IPS-15b (cell line): ENCODE data around the gene TUBA3D.
"Not testable (repeated sequence)": the region's sequence is repeated elsewhere in the genome, so short reads cannot be mapped to it uniquely, and the experiment has no call there.

ENCODE experiments used
- H3K27me3 ChIP-seq: one replicate; pipeline ENCODE4 v1.6.1; 2013; ENCODE audit warnings: low read length; ENCODE audit not compliant: control insufficient read depth, insufficient read depth
- H3K36me3 ChIP-seq: one replicate; pipeline ENCODE4 v1.6.1; 2013; ENCODE audit warnings: low read length; ENCODE audit not compliant: control insufficient read depth, insufficient read depth
- H3K4me1 ChIP-seq: one replicate; pipeline ENCODE4 v1.6.1; 2013; ENCODE audit warnings: mild to moderate bottlenecking, low read length; ENCODE audit not compliant: control insufficient read depth, insufficient read depth
- H3K4me3 ChIP-seq: one replicate; pipeline ENCODE4 v1.5.1; 2013; ENCODE audit warnings: low read depth, low read length
- H3K9ac ChIP-seq: one replicate; pipeline ENCODE4 v1.6.1; 2013; ENCODE audit warnings: low read depth, mild to moderate bottlenecking, low read length
- H3K9me3 ChIP-seq: one replicate; pipeline ENCODE4 v1.6.1; 2013; ENCODE audit warnings: mild to moderate bottlenecking, low read length; ENCODE audit not compliant: control insufficient read depth, insufficient read depth

The TUBA3D gene

DNA sequence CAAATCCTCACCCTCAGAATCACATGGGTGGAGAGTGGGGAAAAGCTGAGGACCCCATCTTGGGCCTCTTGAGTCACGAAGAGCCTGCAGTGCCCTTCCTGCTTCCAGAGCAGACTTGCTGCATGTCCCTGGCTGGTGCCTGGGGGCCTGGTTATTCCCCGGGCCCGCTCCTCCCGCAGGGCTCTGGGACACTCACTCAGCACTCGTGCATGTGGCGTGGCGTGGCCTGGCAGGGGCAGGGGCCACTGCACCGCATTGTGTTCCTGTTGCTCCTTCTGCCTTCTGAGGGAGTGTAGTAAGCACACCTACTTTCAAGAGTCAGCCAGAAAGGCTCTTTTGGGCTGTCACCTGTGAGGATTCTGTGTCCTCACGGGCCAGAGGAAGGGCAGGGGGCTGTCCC is 33.7 kb downstream of the TUBA3D start:
- Histone ChIP-seq H3K9me3 (no peaks in the 10 kb centered on the region), H3K4me3 (no peak overlapping the region), H3K4me1 (no peaks in the 10 kb centered on the region), H3K36me3 (peaks cover 31% of the 10 kb centered on the region), H3K9ac (no peak overlapping the region), H3K27me3 (no peaks in the 10 kb centered on the region)

- not testable (repeated sequence) for H3K4me1 ChIP-seq, H3K9ac ChIP-seq, H3K9me3 ChIP-seq, H3K4me3 ChIP-seq, H3K27me3 ChIP-seq
- peaks cover 32% of the 10 kb centered on the region for H3K36me3 ChIP-seq
Measured at GRCh38 chr2:131511291-131511968, 35.5 kb downstream of the TUBA3D start.

DNA sequence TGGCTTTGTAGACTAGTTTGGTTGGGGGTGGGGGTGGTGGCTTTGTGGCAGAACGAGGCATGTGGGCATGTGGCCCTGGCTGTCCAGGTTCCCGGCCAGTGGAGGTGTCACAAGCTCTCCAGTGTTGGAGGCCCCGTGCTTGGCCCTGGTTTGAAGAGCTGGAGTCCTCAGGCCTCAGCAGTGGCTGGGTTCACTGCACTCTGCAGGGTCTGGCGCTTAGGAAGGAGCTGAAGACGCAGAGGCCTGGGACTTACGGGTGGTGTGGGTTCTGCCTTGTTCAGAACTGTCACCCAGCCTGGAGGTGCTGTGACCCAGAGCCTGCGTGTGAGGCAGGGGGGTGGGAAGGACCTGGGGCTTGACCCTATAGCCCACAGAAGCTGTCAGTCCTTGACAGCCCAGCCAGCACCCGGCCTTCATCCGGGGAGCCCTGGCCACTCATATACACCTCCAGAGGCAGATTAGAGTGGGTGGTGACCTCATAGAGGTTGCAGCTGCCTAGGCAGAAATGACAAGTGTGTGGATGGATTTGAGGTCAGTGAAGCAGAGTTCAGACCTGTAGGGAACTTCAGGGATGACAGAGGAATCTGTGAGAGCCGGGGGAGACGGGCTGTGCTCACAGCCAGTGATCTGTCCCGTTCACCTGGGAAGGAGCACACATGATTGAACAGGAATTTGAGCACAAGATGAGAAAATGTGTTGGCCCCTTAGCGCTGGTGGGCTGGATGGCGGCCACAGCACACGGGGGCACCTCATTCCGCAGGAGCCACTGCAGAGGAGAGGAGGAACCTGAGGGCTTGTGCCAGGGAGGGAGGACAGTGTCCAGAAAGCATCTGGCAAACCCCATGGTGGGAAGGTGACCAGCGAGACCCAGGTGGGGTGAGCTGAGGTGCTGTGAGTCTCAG is 36.3 kb downstream of the TUBA3D start:
- H3K36me3 ChIP-seq: peaks cover 36% of the 10 kb centered on the region
- not testable (repeated sequence) for H3K9ac ChIP-seq

GRCh38 chr2:131514408-131515166 is 38.7 kb downstream of the TUBA3D start:
- peaks cover 40% of the 10 kb centered on the region for H3K36me3 ChIP-seq
- H3K27me3 ChIP-seq, H3K9me3 ChIP-seq, H3K4me1 ChIP-seq, H3K4me3 ChIP-seq, H3K9ac ChIP-seq: not testable (repeated sequence)

More for the DNA sequence above, 36.3 kb downstream of the TUBA3D start:
- H3K4me1 ChIP-seq, H3K4me3 ChIP-seq, H3K9me3 ChIP-seq, H3K27me3 ChIP-seq: not testable (repeated sequence)

GRCh38 chr2:131515235-131515634 is 39.3 kb downstream of the TUBA3D start:
- not testable (repeated sequence) for H3K4me1 ChIP-seq, H3K4me3 ChIP-seq, H3K9me3 ChIP-seq, H3K9ac ChIP-seq, H3K27me3 ChIP-seq
- H3K36me3 ChIP-seq: peaks cover 34% of the 10 kb centered on the region

- Histone ChIP-seq H3K9ac (no peak overlapping the region), H3K4me1 (no peaks in the 10 kb centered on the region), H3K36me3 (peaks cover 37% of the 10 kb centered on the region), H3K9me3 (no peaks in the 10 kb centered on the region), H3K27me3 (no peaks in the 10 kb centered on the region), H3K4me3 (no peak overlapping the region)
Measured at GRCh38 chr2:131516011-131516410, 40.1 kb downstream of the TUBA3D start.

DNA sequence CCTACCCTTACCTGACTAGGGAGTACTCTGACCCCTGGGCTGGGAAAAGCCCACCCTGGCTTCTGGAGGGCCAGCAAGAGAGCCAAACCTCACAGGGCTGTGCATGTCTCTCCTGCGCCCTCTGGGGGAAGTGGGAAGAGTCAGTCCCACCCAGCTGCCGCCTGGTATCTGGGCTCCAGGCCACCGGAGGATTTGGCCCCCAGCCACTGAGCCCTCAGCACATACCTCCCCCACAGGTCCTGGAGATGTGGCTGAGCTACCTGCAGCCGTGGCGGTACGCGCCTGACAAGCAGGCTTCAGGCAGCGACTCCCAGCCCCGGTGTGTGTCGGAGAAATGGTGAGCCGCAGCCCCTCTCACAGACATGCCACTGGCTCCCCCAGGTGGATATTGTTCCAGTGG is 40.7 kb downstream of the TUBA3D start:
- not testable (repeated sequence) for H3K4me3 ChIP-seq, H3K4me1 ChIP-seq, H3K27me3 ChIP-seq

GRCh38 chr2:131517106-131517831 is 41.4 kb downstream of the TUBA3D start:
- peaks cover 39% of the 10 kb centered on the region for H3K36me3 ChIP-seq
- H3K9me3 ChIP-seq: no peaks in the 10 kb centered on the region
- H3K4me1 ChIP-seq: no peaks in the 10 kb centered on the region
- no peak overlapping the region for H3K9ac ChIP-seq
- H3K27me3 ChIP-seq: no peaks in the 10 kb centered on the region
- no peak overlapping the region for H3K4me3 ChIP-seq

More for the DNA sequence above, 40.7 kb downstream of the TUBA3D start:
- peaks cover 38% of the 10 kb centered on the region for H3K36me3 ChIP-seq
- not testable (repeated sequence) for H3K9me3 ChIP-seq, H3K9ac ChIP-seq

DNA sequence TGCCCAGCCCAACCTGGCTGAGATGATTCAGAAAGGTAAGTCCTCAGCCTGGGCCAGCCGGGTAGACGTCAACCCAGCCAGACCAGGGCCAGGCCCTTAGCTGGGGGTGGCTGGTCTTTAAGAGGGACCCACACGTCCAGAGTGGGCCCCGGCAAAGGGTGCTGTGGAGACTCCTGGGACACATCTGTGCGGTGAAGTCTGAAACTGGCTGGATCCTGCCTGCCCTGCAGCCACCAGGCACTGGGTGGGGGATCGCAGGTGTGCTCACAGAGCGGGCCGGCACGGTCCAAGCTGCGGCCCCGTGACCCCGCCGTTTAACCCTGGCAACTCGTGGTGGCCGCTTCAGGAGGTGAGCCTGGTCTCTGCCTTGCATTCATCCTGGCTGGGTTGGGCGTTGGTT is 41.9 kb downstream of the TUBA3D start:
- H3K36me3 ChIP-seq: peaks cover 35% of the 10 kb centered on the region
- not testable (repeated sequence) for H3K4me3 ChIP-seq, H3K4me1 ChIP-seq, H3K9ac ChIP-seq, H3K27me3 ChIP-seq, H3K9me3 ChIP-seq

DNA sequence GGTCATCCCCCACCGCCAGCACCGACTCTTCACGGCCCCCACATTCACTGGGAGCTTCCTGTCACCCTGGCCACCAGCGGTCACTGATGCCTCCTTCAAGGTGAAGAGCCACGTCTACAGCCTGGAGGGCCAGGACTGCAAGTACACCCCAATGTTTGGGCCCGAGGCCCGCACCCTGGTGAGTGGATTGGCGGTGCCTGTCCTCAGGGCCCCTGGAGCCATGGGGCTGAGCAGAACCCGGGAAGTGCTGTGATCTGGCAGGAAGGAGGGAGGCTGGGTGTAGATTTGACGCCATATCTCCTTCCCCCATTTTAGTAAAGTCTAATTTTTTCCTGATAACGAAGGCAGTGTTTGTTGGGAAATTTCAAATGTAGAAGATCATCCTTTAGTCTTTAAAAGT is 42.6 kb downstream of the TUBA3D start:
- peaks cover 32% of the 10 kb centered on the region for H3K36me3 ChIP-seq
- not testable (repeated sequence) for H3K4me3 ChIP-seq, H3K9ac ChIP-seq, H3K4me1 ChIP-seq, H3K9me3 ChIP-seq, H3K27me3 ChIP-seq

DNA sequence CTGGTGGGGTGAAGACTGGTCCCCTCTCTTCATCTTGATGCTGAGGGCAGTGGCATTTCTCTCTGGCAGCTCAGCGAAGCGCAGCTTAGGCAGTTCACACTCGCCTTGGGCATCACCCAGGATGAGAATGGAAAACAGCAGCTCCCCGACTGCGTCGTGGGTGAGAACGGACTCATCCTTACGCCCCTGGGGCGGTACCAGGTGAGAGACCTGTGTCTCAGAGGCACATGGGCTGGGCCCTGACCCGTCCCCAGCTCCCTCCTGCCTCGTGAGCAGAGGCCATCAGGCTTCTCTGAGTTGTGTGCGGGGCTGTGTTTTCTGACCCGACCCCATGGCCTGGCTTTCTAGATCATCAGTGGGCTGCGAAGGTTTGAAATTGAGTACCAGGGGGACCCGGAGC is 43.5 kb downstream of the TUBA3D start:
- H3K36me3 ChIP-seq: peaks cover 28% of the 10 kb centered on the region

More for the DNA sequence above, 43.5 kb downstream of the TUBA3D start:
- H3K4me3 ChIP-seq: no peak overlapping the region
- H3K4me1 ChIP-seq: no peaks in the 10 kb centered on the region
- H3K27me3 ChIP-seq: no peaks in the 10 kb centered on the region
- no peaks in the 10 kb centered on the region for H3K9me3 ChIP-seq
- no peak overlapping the region for H3K9ac ChIP-seq
